Measurements from ENCODE around the gene BMP7.

DNA sequence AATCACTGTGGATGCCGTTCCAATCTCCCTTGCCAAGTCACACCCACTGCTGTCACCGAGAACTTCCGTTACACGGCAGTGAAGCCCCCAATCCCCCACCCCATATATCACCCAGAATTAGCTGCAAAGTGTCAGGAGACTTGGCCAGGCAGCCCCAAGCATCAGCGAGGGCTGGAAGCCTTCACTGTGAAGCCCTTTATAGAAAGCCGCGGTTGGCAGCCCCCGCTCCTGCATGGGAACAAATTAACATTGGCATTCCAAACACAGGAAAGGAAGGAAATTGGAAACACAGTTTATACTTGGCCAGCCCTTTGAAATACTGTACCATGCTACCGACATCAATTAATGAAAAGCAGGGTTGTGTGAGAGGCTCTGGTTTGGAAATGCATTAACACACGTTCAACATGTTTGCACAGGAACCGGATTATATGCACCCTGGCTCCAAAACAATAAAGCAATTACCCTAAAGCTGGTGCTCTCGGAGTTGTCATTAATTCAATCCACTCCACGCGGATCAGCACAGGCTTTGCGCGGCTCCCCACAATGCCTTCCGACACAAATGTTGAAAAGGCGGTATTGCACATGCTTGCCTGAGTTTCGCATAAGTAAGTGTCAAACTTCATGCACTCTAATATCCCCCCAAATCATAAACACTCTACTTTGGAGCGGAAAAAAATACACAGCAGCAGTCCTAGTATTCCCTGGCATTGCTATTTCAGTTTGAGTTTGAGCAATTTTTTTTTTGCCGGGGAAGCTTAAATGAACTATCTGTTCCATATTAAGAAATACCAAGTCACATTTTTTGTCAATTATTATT is 7.1 kb downstream of the BMP7 start:
- peak; percentile 46 for TF ChIP-seq EZH2 (IDR thresholded peaks at IDR 0.05; ENCODE audit: insufficient read depth, poor library complexity, severe bottlenecking)
- TF ChIP-seq EZH2phosphoT487 (IDR thresholded peaks at IDR 0.05; ENCODE audit: insufficient read depth, low read depth), result 0 out of 2 replicates have a peak, but pooled peaks have one; percentile 36
